Measurements from ENCODE around the gene NGF.

DNA sequence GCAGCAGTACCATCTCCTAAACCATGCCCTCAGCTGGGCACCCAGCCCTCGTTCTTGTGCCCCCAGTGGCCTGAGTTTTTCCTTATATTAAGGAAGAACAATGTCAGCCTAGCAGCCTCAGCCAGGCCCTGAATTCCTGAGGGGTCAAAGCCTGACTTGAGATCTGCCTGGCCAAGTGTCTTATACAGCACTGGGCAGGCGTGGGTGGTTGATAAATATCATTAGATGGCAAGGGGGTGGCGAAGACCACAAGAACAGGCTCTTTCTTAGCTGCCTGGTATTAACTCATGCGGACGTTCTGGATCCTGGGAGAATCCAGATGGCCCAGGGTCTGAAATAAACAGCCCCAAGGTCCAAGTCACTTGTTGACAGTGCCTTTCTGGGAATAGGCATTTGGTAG, 18.3 kb downstream of the NGF start:
- TF ChIP-seq POLR2A (IDR thresholded peaks at IDR 0.05; ENCODE audit: control extremely low read depth in 1 of 2, low read depth in 2 of 2, low read length in 2 of 2) (no peak), RAD21 (IDR thresholded peaks at IDR 0.05 in 1 of 2, conservative IDR thresholded peaks at IDR 0.05 in 1 of 2; ENCODE audit: low read depth in 2 of 2, low read length in 2 of 2) (no peak), SUZ12 (IDR thresholded peaks at IDR 0.05; ENCODE audit: low read length) (no peak), SP2 (IDR thresholded peaks at IDR 0.05; ENCODE audit: low read length) (no peak), EZH2 (IDR thresholded peaks at IDR 0.05; ENCODE audit: low read depth, low read length, severe bottlenecking) (no peak), JUND (IDR thresholded peaks at IDR 0.05; ENCODE audit: low read length) (no peak), KDM5A (IDR thresholded peaks at IDR 0.05; ENCODE audit: low read length) (no peak), EP300 (IDR thresholded peaks at IDR 0.05; ENCODE audit: borderline replicate concordance in 1 of 2, low read depth in 2 of 2, low read length in 2 of 2) (no peak), GABPA (IDR thresholded peaks at IDR 0.05; ENCODE audit: borderline replicate concordance, insufficient read depth, low read length) (no peak), TAF1 (IDR thresholded peaks at IDR 0.05; ENCODE audit: low read depth, low read length) (no peak), TBP (IDR thresholded peaks at IDR 0.05; ENCODE audit: low read depth, low read length) (no peak), POLR2AphosphoS5 (IDR thresholded peaks at IDR 0.05; ENCODE audit: low read depth, low read length) (no peak)
- TF ChIP-seq, protein P1, sequence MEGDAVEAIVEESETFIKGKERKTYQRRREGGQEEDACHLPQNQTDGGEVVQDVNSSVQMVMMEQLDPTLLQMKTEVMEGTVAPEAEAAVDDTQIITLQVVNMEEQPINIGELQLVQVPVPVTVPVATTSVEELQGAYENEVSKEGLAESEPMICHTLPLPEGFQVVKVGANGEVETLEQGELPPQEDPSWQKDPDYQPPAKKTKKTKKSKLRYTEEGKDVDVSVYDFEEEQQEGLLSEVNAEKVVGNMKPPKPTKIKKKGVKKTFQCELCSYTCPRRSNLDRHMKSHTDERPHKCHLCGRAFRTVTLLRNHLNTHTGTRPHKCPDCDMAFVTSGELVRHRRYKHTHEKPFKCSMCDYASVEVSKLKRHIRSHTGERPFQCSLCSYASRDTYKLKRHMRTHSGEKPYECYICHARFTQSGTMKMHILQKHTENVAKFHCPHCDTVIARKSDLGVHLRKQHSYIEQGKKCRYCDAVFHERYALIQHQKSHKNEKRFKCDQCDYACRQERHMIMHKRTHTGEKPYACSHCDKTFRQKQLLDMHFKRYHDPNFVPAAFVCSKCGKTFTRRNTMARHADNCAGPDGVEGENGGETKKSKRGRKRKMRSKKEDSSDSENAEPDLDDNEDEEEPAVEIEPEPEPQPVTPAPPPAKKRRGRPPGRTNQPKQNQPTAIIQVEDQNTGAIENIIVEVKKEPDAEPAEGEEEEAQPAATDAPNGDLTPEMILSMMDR (IDR thresholded peaks at IDR 0.05; ENCODE audit: control extremely low read depth in 1 of 3, insufficient read depth in 1 of 3, low read depth in 1 of 3, low read length in 3 of 3) = no peak
- TF ChIP-seq, protein P2, sequence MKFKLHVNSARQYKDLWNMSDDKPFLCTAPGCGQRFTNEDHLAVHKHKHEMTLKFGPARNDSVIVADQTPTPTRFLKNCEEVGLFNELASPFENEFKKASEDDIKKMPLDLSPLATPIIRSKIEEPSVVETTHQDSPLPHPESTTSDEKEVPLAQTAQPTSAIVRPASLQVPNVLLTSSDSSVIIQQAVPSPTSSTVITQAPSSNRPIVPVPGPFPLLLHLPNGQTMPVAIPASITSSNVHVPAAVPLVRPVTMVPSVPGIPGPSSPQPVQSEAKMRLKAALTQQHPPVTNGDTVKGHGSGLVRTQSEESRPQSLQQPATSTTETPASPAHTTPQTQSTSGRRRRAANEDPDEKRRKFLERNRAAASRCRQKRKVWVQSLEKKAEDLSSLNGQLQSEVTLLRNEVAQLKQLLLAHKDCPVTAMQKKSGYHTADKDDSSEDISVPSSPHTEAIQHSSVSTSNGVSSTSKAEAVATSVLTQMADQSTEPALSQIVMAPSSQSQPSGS (IDR thresholded peaks at IDR 0.05; ENCODE audit: low read length) = no peak

Measured in H1 (cell line).